Prostate gland (tissue), 2 donors: ENCODE data around the gene COL1A2.

Experiments
- CTCF ChIP-seq, 4 experiments: fragments of 200-600 bp in 2 of 4; fragments of 450-650 bp in 2 of 4; sonication (generic) in 2 of 4; IDR thresholded peaks; 1 replicate in 3 of 4; 2 replicates in 1 of 4; pipeline ENCODE4 v1.5.1; 2016 to 2019; ENCODE audit warnings: antibody characterized with exemption in 4 of 4, mild to moderate bottlenecking in 2 of 4, moderate library complexity in 2 of 4
- POLR2AphosphoS5 ChIP-seq: sonication (generic); formaldehyde crosslinking; IDR thresholded peaks from one replicate; pipeline ENCODE4 v1.6.1; 2017; ENCODE audit warnings: antibody characterized with exemption

DNA sequence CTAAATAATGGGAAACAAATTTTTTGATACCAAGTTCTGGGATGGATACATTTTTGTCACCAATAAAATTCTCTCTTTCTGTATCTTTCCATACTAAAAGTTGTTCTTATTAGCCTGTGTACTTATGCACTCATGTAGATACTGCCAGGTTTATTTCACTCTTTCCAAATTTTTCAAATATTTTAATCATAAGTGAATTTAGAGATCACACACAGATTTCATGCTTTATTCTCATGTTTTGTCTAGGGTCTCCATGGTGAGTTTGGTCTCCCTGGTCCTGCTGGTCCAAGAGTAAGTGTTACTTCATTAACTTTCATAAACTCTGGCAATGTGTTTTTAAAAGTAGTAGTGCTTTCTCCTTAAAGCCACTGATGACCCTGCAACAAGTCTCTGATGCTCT lies 20.3 kb downstream of the COL1A2 start:
- TF ChIP-seq CTCF (IDR thresholded peaks at IDR 0.05) (no peak), POLR2AphosphoS5 (no peak)
